ENCODE measurements around the gene SDHB.

- TF ChIP-seq CTCF (IDR thresholded peaks at IDR 0.05): no peak
- no peak for TF ChIP-seq POLR2A (IDR thresholded peaks at IDR 0.05)
These were observed 55.2 kb downstream of the SDHB start for GRCh38 chr1:16998589-16998988.

All from right lobe of liver (tissue), 4 donors.